Suprapubic skin (tissue), 3 donors: ENCODE measurements around the gene MIB1.

Experiments used
- POLR2A ChIP-seq, 2 donors: fragments of 450-650 bp; IDR thresholded peaks; one replicate each; pipeline ENCODE4 v1.6.1; 2017; ENCODE audit warnings: antibody characterized with exemption in 2 of 2, mild to moderate bottlenecking in 2 of 2, moderate library complexity in 2 of 2
- TF ChIP-seq, protein P1 (sequence below), 2 donors: fragments of 200-600 bp in 1 of 2; fragments of 450-650 bp in 1 of 2; sonication (generic) in 1 of 2; IDR thresholded peaks; one replicate each; pipeline ENCODE4 v1.5.1; 2016 to 2019; ENCODE audit warnings: antibody characterized with exemption in 2 of 2, mild to moderate bottlenecking in 1 of 2, moderate library complexity in 1 of 2

DNA sequence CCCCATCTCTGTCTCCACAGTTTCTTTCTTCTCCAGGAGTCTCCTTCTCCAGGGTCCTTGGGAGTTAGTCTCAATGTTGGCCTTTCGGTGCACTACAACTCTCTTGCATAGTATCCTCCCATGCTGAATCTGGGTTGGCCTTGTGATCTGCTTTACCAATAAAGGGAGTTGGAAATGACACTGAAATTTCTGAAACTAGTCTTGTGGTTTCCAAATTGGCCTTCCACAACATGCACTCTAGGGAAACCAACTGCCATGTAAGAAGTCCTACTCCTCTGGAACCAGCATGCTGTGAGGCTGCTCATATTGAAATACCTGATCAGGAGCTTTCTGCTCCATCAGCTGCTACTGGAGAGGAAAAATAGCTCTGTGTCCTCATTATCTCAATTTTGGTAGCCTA lies 26.1 kb upstream of the MIB1 start:
- TF ChIP-seq POLR2A (IDR thresholded peaks at IDR 0.05) = no peak
- TF ChIP-seq, protein P1, sequence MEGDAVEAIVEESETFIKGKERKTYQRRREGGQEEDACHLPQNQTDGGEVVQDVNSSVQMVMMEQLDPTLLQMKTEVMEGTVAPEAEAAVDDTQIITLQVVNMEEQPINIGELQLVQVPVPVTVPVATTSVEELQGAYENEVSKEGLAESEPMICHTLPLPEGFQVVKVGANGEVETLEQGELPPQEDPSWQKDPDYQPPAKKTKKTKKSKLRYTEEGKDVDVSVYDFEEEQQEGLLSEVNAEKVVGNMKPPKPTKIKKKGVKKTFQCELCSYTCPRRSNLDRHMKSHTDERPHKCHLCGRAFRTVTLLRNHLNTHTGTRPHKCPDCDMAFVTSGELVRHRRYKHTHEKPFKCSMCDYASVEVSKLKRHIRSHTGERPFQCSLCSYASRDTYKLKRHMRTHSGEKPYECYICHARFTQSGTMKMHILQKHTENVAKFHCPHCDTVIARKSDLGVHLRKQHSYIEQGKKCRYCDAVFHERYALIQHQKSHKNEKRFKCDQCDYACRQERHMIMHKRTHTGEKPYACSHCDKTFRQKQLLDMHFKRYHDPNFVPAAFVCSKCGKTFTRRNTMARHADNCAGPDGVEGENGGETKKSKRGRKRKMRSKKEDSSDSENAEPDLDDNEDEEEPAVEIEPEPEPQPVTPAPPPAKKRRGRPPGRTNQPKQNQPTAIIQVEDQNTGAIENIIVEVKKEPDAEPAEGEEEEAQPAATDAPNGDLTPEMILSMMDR (IDR thresholded peaks at IDR 0.05) = no peak
